ENCODE results near the gene EIF4G2.
"Not testable (repeated sequence)": the region's sequence is repeated elsewhere in the genome, so short reads cannot be mapped to it uniquely, and the experiment has no call there.

Gene EIF4G2
- 788 to 1,526 (median 1,293) reads per million in 3 experiments for total RNA-seq

- peak; percentile 99 for DNase-seq
These were observed at the start of gene EIF4G2 for GRCh38 chr11:10808553-10809372. Gene EIF4G2 (minus strand): TSS chr11:10808926.

GRCh38 chr11:10857709-10858438 lies 49.1 kb upstream of the EIF4G2 start, which contains the start of gene ZBED5:
Gene ZBED5 (minus strand): TSS chr11:10858053. CDS start chr11:10854945, 3,108 bp downstream.
- peak; percentile 97 for DNase-seq

- no peak for DNase-seq
These were observed 48.7 kb upstream of the EIF4G2 start for GRCh38 chr11:10857459-10857708.

GRCh38 chr11:10856689-10857458 lies 48.1 kb upstream of the EIF4G2 start:
- DNase-seq, result peak; percentile 1

- DNase-seq, result no peak
These were observed 46.6 kb upstream of the EIF4G2 start for GRCh38 chr11:10855295-10855694.

- no peak for DNase-seq
These were observed 39.5 kb upstream of the EIF4G2 start for GRCh38 chr11:10847960-10848860.

- no peak for DNase-seq
These were observed 37.9 kb upstream of the EIF4G2 start for GRCh38 chr11:10846660-10847059.

GRCh38 chr11:10845589-10845988 lies 36.9 kb upstream of the EIF4G2 start:
- DNase-seq, result no peak

GRCh38 chr11:10844796-10845195 lies 36.1 kb upstream of the EIF4G2 start:
- DNase-seq, result no peak

- no peak for DNase-seq
These were observed 35.6 kb upstream of the EIF4G2 start for GRCh38 chr11:10844356-10844755.

GRCh38 chr11:10838881-10839280 lies 30.2 kb upstream of the EIF4G2 start:
- DNase-seq, result no peak

GRCh38 chr11:10838083-10838482 lies 29.4 kb upstream of the EIF4G2 start:
- DNase-seq, result no peak

- not testable (repeated sequence) for DNase-seq
These were observed 28.2 kb upstream of the EIF4G2 start for GRCh38 chr11:10836884-10837283.

- DNase-seq, result no peak
These were observed 20.4 kb upstream of the EIF4G2 start for GRCh38 chr11:10829139-10829538.

GRCh38 chr11:10828402-10828801 lies 19.7 kb upstream of the EIF4G2 start:
- no peak for DNase-seq

GRCh38 chr11:10824888-10825287 lies 16.2 kb upstream of the EIF4G2 start:
- no peak for DNase-seq

GRCh38 chr11:10823152-10823579 lies 14.4 kb upstream of the EIF4G2 start:
- no peak for DNase-seq

GRCh38 chr11:10822491-10822890 lies 13.8 kb upstream of the EIF4G2 start:
- not testable (repeated sequence) for DNase-seq

GRCh38 chr11:10818594-10818993 lies 9.9 kb upstream of the EIF4G2 start:
- DNase-seq, result no peak

- DNase-seq, result no peak
These were observed 5.2 kb upstream of the EIF4G2 start for GRCh38 chr11:10813945-10814344.

- no peak for DNase-seq
These were observed 841 bp upstream of the EIF4G2 start for GRCh38 chr11:10809373-10810160.

GRCh38 chr11:10808235-10808552 lies 532 bp downstream of the EIF4G2 start:
- DNase-seq, result no peak
